OCI-M2 (cell line): ENCODE measurements around the gene DGLUCY.
"Not testable (repeated sequence)": the region's sequence is repeated elsewhere in the genome, so short reads cannot be mapped to it uniquely, and the experiment has no call there.

Experiments used
- DNase-seq: peaks from one replicate; lab custom pipeline; 2025; ENCODE audit not compliant: unreplicated experiment; lab: John Stamatoyannopoulos, UW

DGLUCY gene

DNA sequence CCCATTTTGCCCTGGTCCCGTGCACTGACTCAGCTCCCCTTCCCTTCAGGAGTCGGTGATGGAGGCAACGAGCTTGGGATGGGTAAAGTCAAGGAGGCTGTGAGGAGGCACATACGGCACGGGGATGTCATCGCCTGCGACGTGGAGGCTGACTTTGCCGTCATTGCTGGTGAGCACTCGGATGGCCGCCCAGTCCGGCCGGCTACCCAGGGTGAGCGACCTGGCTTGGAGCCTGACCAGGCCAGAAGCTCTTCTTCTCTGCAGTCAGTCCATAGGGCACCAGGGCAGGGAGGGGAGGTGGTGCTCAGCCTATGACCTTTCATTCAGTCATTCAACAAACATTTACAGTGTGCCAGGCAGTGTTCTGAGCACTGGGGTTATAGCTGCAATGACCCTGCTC is 90.8 kb downstream of the DGLUCY start:
- no peak for DNase-seq

DNA sequence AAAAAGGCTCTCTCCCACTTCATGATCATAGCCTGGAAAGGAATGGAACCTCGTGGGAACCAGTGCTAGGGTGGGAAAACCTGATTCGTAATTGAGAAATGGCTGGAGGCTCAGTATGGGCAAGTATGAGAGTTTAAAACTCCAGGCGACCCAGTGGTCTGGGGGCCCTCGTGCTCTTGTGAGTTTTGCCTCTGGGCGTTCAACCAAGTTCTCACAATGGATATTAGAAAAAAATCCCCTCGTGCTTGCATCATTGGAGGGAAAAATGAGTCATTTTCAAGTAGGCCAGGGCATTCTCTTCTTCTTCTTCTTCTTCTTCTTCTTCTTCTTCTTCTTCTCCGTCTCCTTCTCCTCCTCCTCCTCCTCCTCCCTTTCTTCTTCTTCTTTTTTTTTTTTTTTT is 91.6 kb downstream of the DGLUCY start:
- no peak for DNase-seq

DNA sequence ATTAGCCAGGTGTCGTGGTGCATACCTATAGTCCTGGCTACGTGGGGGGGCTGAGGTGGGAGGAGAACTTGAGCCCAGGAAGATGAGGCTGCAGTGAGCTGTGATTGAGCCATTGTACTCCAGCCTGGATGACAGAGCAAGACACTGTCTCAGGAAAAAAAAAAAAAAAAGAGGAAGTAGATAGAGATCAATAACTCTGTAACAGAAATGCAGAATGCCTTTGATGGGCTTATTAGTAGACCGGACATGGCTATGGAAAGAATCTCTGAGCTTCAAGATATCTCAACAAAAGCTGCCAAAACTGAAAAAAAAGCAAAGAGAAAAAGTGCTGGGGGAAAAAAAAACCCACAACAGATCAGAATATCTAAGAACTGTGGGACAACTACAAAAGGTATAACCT is 93.1 kb downstream of the DGLUCY start:
- DNase-seq, result no peak

DNA sequence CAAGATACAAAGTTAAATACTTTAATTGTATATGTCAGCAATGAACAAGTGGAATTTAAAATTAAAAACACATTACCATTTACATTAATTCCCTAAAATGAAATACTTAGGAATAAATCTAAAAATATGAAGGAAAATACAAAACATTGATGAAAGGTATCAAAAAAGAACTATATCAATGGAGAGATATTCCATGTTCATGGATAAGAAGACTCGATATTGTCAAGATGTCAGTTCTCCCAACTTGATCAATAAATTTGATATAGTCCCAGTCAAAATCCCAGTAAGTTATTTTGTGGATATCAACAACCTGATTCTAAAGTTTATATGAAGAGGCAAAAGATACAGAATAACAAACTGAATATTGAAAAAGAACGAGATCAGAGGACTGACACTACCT is 97.1 kb downstream of the DGLUCY start:
- no peak for DNase-seq

- no peak for DNase-seq
Measured at GRCh38 chr14:91214306-91214705, 100.4 kb downstream of the DGLUCY start.

DNA sequence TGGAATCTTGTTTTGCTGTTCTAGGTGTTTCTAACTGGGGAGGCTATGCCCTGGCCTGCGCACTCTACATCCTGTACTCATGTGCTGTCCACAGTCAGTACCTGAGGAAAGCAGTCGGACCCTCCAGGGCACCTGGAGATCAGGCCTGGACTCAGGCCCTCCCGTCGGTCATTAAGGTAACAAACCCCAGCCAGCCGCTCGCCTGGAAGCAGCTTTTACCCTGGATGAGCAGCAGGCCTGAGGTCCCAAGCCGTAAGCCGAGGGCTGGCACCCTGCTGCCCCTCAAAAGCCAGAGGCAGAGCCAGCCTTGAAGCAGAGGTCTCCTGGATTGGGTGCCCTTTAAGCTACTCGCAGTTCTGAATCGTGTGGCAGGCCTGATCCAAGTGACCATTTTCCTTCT is 101.5 kb downstream of the DGLUCY start:
- DNase-seq, result no peak

- no peak for DNase-seq
Measured at GRCh38 chr14:91216731-91217226, 102.9 kb downstream of the DGLUCY start.

- no peak for DNase-seq
Measured at GRCh38 chr14:91218014-91218413, 104.1 kb downstream of the DGLUCY start.

DNA sequence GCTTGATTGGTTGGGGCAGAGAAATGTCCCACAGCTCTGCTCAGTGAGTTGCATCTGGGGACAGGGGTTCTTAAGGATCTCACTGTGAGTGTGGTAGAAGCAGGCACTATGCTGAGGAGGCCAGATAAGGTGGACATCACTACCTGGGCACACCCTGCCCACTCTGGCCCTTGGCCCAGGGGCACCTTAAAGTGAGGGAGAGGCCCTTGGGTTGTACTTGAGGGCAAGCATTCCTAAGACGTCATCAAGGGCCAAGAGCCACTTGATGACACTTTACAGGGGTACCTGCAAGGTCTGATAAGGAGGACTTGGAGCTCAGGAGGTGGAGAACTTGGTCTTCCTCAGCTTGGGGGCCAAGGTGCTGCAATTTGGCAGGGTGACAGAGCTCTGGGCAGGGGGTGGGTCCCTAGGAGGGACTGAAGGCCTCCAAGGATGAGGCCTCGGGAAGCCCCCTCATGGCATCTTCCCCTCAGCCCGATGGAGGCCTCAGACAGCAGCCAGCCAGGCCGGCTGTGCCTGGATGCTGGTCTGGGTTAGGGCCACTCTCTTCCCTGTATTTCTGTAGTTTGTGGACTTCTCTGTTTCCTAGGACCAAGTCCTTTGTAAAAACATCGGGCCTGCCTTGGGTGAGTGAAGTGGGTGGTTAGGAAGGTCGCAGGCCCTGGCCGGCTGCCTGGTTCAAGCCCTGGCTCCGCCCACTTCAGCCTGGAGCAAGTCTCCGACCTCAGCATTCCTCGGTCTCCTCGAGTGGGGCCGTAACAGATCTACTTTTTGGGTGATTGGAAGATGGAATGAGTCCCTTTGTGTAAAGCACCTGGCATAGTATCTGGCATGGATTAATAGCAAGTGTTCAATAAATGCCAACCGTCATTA is 105.9 kb downstream of the DGLUCY start:
- no peak for DNase-seq

DNA sequence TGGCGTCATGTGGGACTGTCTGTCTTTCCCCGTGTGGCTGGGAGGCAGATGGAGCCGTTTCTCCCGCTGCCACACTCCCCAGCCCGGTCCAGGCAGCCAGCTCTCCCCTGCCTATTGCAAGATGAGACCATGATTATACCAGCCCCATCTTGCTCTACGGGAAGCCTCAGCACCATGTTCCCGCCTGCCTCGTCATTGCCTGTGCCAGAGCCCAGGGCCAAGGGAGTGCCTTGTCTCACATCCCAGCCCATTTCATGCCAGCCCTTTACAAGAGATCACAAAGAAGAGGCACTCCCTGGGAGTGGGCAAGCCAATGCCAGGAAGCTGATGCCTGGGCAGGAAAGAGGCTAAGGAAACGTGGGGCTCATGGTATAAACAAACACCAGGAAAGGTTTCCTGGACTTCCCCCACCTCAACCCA is 106.7 kb downstream of the DGLUCY start:
- DNase-seq, result no peak

- no peak for DNase-seq
Measured at GRCh38 chr14:91221270-91221669, 107.4 kb downstream of the DGLUCY start.

GRCh38 chr14:91223028-91223783 is 109.3 kb downstream of the DGLUCY start:
- DNase-seq, result no peak

DNA sequence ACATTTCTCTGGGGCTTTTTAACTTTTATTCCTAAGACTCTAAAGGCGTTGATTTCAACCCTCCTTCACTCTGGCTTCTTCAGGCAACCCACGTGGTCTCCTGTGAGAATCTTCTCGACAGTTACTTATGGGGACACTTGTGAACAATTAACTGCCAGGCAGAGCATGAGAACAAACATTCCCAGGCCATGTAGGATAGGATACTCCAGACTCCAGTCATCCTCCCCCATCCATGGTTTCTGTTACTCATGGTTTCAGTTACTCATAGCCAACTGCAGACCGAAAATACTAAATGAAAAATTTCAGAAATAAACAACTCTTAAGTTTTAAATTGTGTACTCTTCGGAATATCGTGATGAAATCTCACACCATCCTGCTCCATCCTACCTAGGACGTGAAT is 111.2 kb downstream of the DGLUCY start:
- no peak for DNase-seq

- DNase-seq, result not testable (repeated sequence)
Measured at GRCh38 chr14:91226360-91226759, 112.5 kb downstream of the DGLUCY start.

DNA sequence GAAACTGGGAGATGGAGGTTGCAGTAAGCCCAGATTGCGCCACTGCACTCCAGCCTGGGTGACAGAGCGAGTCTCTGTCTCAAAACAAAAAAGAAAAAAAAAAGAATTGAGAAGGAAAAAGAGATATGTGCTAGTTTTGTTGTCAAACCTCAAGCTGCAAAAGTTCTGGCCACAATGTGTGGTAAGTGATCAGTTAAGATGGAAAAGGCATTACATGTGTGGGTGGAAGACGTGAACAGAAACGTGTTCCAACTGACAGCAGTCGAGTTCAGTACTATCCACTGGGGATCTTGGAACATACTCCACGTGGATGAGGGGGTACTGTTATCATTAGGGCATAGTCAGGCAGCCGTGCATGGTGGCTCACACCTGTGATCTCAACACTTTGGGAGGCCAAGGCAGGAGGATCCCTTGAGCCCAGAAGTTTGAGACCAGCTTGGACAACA is 113.3 kb downstream of the DGLUCY start:
- no peak for DNase-seq

- DNase-seq, result no peak
Measured at GRCh38 chr14:91228112-91229004, 114.5 kb downstream of the DGLUCY start.

GRCh38 chr14:91229005-91229382 is 115.1 kb downstream of the DGLUCY start:
- DNase-seq, result no peak

GRCh38 chr14:91229743-91230200 is 115.9 kb downstream of the DGLUCY start:
- DNase-seq, result no peak

- DNase-seq, result no peak
Measured at GRCh38 chr14:91230397-91231035, 116.6 kb downstream of the DGLUCY start.

GRCh38 chr14:91231446-91231845 is 117.6 kb downstream of the DGLUCY start:
- no peak for DNase-seq
